ENCODE measurements around the gene LMAN1L.
A peak's percentile ranks its signal among the peaks of the same experiment; 100 is the strongest.

Gene LMAN1L

GRCh38 chr15:74838746-74839525, 26.3 kb downstream of the LMAN1L start:
- DNase-seq, result no peak

GRCh38 chr15:74839526-74840395, 27.1 kb downstream of the LMAN1L start:
- no peak for DNase-seq

GRCh38 chr15:74840851-74841775, 28.5 kb downstream of the LMAN1L start:
- no peak for DNase-seq

- no peak for DNase-seq
These were observed 29.3 kb downstream of the LMAN1L start for GRCh38 chr15:74841891-74842373.

GRCh38 chr15:74842581-74843444, 30.2 kb downstream of the LMAN1L start, which contains the start of gene ULK3:
Gene ULK3, minus strand, starts transcription at chr15:74843156. Its CDS starts 51 bp downstream, at chr15:74843105.
- peak; percentile 96 for DNase-seq

- DNase-seq, result no peak
These were observed 30.8 kb downstream of the LMAN1L start for GRCh38 chr15:74843445-74843828.

GRCh38 chr15:74843891-74844299, 31.3 kb downstream of the LMAN1L start:
- no peak for DNase-seq

GRCh38 chr15:74844319-74845207, 31.9 kb downstream of the LMAN1L start:
- DNase-seq, result no peak

- no peak for DNase-seq
These were observed 32.6 kb downstream of the LMAN1L start for GRCh38 chr15:74845208-74845568.

- no peak for DNase-seq
These were observed 32.9 kb downstream of the LMAN1L start for GRCh38 chr15:74845581-74845980.

- DNase-seq, result no peak
These were observed 34.8 kb downstream of the LMAN1L start for GRCh38 chr15:74847432-74847831.

- no peak for DNase-seq
These were observed 37.8 kb downstream of the LMAN1L start for GRCh38 chr15:74850393-74850792.

- peak; percentile 74 for DNase-seq
These were observed 39.3 kb downstream of the LMAN1L start for GRCh38 chr15:74851960-74852359.

GRCh38 chr15:74854453-74855022, 41.9 kb downstream of the LMAN1L start:
- no peak for DNase-seq

GRCh38 chr15:74855857-74856256, 43.2 kb downstream of the LMAN1L start:
- no peak for DNase-seq

- DNase-seq, result no peak
These were observed 43.9 kb downstream of the LMAN1L start for GRCh38 chr15:74856537-74856936.

- no peak for DNase-seq
These were observed 44.5 kb downstream of the LMAN1L start for GRCh38 chr15:74857082-74857655.

- no peak for DNase-seq
These were observed 45.2 kb downstream of the LMAN1L start for GRCh38 chr15:74857671-74858368.

- no peak for DNase-seq
These were observed 45.7 kb downstream of the LMAN1L start for GRCh38 chr15:74858369-74858740.
